IMR-90 (cell line): Measurements from ENCODE around the gene IGF1.

Experiments
- BHLHE40 ChIP-seq: fragments of 150-350 bp; IDR thresholded peaks from 2 replicates; pipeline ENCODE4 v1.6.1; 2016; ENCODE audit warnings: mild to moderate bottlenecking, low read depth, low read length
- CEBPB ChIP-seq: IDR thresholded peaks from 2 replicates; pipeline ENCODE4 v1.6.1; 2012; ENCODE audit warnings: low read depth, low read length, improper control_type of control experiment
- CTCF ChIP-seq: conservative IDR thresholded peaks from 2 replicates; pipeline ENCODE4 v1.5.1; 2012; ENCODE audit warnings: mild to moderate bottlenecking, low read depth, low read length, improper control_type of control experiment
- ELK1 ChIP-seq: fragments of 150-350 bp; IDR thresholded peaks from 2 replicates; pipeline ENCODE4 v1.6.1; 2016; ENCODE audit warnings: low read depth, mild to moderate bottlenecking, low read length, moderate library complexity, borderline replicate concordance
- MAFK ChIP-seq: IDR thresholded peaks from 2 replicates; pipeline ENCODE4 v1.6.1; 2012; ENCODE audit warnings: low read depth, low read length, improper control_type of control experiment
- MAZ ChIP-seq: IDR thresholded peaks from 2 replicates; pipeline ENCODE4 v1.6.1; 2012; ENCODE audit warnings: low read depth, mild to moderate bottlenecking, low read length, improper control_type of control experiment, moderate library complexity, borderline replicate concordance
- POLR2A ChIP-seq: IDR thresholded peaks from 2 replicates; pipeline ENCODE4 v1.6.1; 2012; ENCODE audit warnings: mild to moderate bottlenecking, low read depth, low read length
- TF ChIP-seq, protein P1 (sequence below): fragments of 150-350 bp; IDR thresholded peaks from 2 replicates; pipeline ENCODE4 v1.6.1; 2017; ENCODE audit warnings: mild to moderate bottlenecking, antibody characterized with exemption, low read length, low read depth

DNA sequence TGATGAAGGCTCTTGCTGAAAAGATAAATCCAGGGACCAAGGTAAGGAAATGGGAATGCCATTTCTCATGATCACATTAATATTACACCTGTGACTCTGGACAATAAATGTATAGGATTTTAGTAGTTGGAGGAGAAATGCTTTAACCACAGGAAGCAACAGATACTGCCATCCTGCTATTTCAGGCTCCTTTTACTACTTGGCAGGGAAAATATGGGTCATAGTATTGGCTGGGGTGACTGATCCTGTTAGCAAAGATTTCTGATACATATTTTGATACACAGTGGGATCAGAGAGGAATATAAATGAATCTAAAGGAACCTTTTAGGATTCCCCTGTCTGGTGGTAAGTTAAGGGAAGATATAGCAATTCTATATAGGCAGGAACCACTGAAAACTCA lies 115.0 kb downstream of the IGF1 start:
- no peak for TF ChIP-seq MAFK
- no peak for TF ChIP-seq CTCF
- TF ChIP-seq MAZ = no peak
- TF ChIP-seq POLR2A = no peak
- TF ChIP-seq BHLHE40 = no peak
- no peak for TF ChIP-seq CEBPB
- no peak for TF ChIP-seq ELK1
- TF ChIP-seq, protein P1, sequence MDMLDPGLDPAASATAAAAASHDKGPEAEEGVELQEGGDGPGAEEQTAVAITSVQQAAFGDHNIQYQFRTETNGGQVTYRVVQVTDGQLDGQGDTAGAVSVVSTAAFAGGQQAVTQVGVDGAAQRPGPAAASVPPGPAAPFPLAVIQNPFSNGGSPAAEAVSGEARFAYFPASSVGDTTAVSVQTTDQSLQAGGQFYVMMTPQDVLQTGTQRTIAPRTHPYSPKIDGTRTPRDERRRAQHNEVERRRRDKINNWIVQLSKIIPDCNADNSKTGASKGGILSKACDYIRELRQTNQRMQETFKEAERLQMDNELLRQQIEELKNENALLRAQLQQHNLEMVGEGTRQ = no peak
